Measurements from ENCODE around the gene ITPRID2.
A peak's percentile ranks its signal among the peaks of the same experiment; 100 is the strongest.

DNA sequence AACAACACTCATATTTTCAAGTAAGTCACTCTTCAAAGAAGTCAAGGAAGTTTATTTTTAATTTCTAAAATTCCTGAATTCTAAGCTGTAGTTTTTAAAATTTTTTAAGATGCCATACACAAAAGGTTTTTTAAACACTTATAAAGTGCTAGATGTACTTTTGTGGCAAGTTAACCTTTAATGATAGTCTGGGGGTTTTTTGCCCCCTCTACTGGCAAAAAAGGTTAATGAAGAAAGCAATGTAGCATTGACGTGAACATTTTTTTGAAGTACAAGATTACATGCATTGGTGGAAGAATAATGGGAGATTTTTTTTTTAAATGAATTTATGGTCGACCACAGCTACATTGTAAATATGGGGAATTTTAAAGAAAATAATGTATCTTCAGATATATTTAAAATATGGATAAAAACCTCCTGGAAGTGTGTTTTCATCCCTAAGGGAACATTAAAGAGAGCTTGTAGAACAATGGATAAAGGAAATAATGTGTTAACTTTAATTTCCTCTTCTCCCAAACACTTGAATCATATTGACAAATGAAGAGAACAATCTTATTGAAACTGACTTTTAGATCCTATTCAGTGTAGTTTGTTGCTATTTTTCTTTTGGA, 12.6 kb downstream of the ITPRID2 start:
- TF ChIP-seq, protein P1, sequence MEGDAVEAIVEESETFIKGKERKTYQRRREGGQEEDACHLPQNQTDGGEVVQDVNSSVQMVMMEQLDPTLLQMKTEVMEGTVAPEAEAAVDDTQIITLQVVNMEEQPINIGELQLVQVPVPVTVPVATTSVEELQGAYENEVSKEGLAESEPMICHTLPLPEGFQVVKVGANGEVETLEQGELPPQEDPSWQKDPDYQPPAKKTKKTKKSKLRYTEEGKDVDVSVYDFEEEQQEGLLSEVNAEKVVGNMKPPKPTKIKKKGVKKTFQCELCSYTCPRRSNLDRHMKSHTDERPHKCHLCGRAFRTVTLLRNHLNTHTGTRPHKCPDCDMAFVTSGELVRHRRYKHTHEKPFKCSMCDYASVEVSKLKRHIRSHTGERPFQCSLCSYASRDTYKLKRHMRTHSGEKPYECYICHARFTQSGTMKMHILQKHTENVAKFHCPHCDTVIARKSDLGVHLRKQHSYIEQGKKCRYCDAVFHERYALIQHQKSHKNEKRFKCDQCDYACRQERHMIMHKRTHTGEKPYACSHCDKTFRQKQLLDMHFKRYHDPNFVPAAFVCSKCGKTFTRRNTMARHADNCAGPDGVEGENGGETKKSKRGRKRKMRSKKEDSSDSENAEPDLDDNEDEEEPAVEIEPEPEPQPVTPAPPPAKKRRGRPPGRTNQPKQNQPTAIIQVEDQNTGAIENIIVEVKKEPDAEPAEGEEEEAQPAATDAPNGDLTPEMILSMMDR (IDR thresholded peaks at IDR 0.05; ENCODE audit: insufficient read depth, low read length, poor library complexity, severe bottlenecking): peak; percentile 74
- no peak for TF ChIP-seq EZH2phosphoT487 (conservative IDR thresholded peaks at IDR 0.05; ENCODE audit: low read length)

Measured in SU-DHL-6 (cell line).